HepG2 (cell line): Measurements from ENCODE around the gene GSDMA. TPM values are rescaled to one million over a fixed set of nuclear protein-coding genes. Genes with fewer than 3 reads are reported as not detected.
A peak's percentile ranks its signal among the peaks of the same experiment; 100 is the strongest.

ENCODE experiments used
- AKAP8 ChIP-seq: sonication (generic); formaldehyde crosslinking; IDR thresholded peaks from 2 replicates; pipeline ENCODE4 v1.5.1; 2020; ENCODE audit warnings: mild to moderate bottlenecking, missing genetic modification reagents
- ASH2L ChIP-seq: fragments of 300-600, 200-600 bp; sonication (generic); IDR thresholded peaks from 2 replicates; pipeline ENCODE4 v1.7.0; 2017; ENCODE audit warnings: low read depth, mild to moderate bottlenecking, moderate library complexity, mixed read lengths, low read length; ENCODE audit not compliant: insufficient read length
- FOXO1 ChIP-seq: sonication (generic); formaldehyde crosslinking; IDR thresholded peaks from 2 replicates; pipeline ENCODE4 v1.4.0; 2020; ENCODE audit warnings: missing genetic modification reagents
- GPN1 ChIP-seq: sonication (generic); formaldehyde crosslinking; IDR thresholded peaks from 2 replicates; pipeline ENCODE4 v1.5.1; 2020; ENCODE audit warnings: missing genetic modification reagents, borderline replicate concordance
- HNF4A ChIP-seq: sonication (generic); formaldehyde crosslinking; IDR thresholded peaks from 2 replicates; pipeline ENCODE4 v1.4.0; 2020; ENCODE audit warnings: missing genetic modification reagents
- HOXA3 ChIP-seq: sonication (generic); formaldehyde crosslinking; IDR thresholded peaks from 2 replicates; pipeline ENCODE4 v1.5.0; 2020; ENCODE audit warnings: missing genetic modification reagents
- NONO ChIP-seq, 2 experiments: fragments of 450-650 bp in 1 of 2; sonication (generic) in 1 of 2; formaldehyde crosslinking in 1 of 2; IDR thresholded peaks in 1 of 2; conservative IDR thresholded peaks in 1 of 2; 2 replicates each; pipeline versions ENCODE4 v1.6.1 to v1.8.0; 2017 to 2022; ENCODE audit warnings: mild to moderate bottlenecking in 1 of 2, missing genetic modification reagents in 1 of 2, moderate library complexity in 1 of 2
- SP1 ChIP-seq, 2 experiments: fragments of 450-650 bp in 1 of 2; sonication (generic) in 1 of 2; formaldehyde crosslinking in 1 of 2; IDR thresholded peaks; 2 replicates each; pipeline versions ENCODE4 v1.4.0 to v1.6.1; 2016 to 2020; ENCODE audit warnings: missing genetic modification reagents in 1 of 2
- TBL1XR1 ChIP-seq: fragments of 150-350 bp; IDR thresholded peaks from 2 replicates; pipeline ENCODE4 v1.6.1; 2014; ENCODE audit warnings: borderline replicate concordance, low read length; ENCODE audit not compliant: partially characterized antibody
- TBX2 ChIP-seq: sonication (generic); formaldehyde crosslinking; IDR thresholded peaks from 2 replicates; pipeline ENCODE4 v1.5.0; 2020; ENCODE audit warnings: missing genetic modification reagents, mild to moderate bottlenecking, borderline replicate concordance
- TOE1 ChIP-seq: sonication (generic); formaldehyde crosslinking; IDR thresholded peaks from 2 replicates; pipeline ENCODE4 v1.4.0; 2020; ENCODE audit warnings: mild to moderate bottlenecking, missing genetic modification reagents
- ZNF329 ChIP-seq: sonication (generic); formaldehyde crosslinking; IDR thresholded peaks from 2 replicates; pipeline ENCODE4 v1.9.0; 2021; ENCODE audit warnings: low read depth, mild to moderate bottlenecking, missing genetic modification reagents
- ZNF354B ChIP-seq: sonication (generic); formaldehyde crosslinking; IDR thresholded peaks from 2 replicates; pipeline ENCODE4 v1.8.0; 2022; ENCODE audit warnings: mild to moderate bottlenecking, missing genetic modification reagents
- ZNF484 ChIP-seq: sonication (generic); formaldehyde crosslinking; IDR thresholded peaks from 2 replicates; pipeline ENCODE4 v1.5.1; 2020; ENCODE audit warnings: mild to moderate bottlenecking, low read depth, missing genetic modification reagents, borderline replicate concordance
- ZNF510 ChIP-seq: sonication (generic); formaldehyde crosslinking; IDR thresholded peaks from 2 replicates; pipeline ENCODE4 v1.4.0; 2020; ENCODE audit warnings: low read depth, mild to moderate bottlenecking, missing genetic modification reagents
- ZNF703 ChIP-seq: sonication (generic); formaldehyde crosslinking; IDR thresholded peaks from 2 replicates; pipeline ENCODE4 v1.5.1; 2020; ENCODE audit warnings: missing genetic modification reagents, mild to moderate bottlenecking, moderate library complexity, borderline replicate concordance
- ZNF883 ChIP-seq: sonication (generic); formaldehyde crosslinking; IDR thresholded peaks from 2 replicates; pipeline ENCODE4 v1.5.1; 2020; ENCODE audit warnings: mild to moderate bottlenecking, missing genetic modification reagents; ENCODE audit errors: not compliant biosample characterization
- ZSCAN12 ChIP-seq: sonication (generic); formaldehyde crosslinking; IDR thresholded peaks from 2 replicates; pipeline ENCODE4 v1.9.0; 2021; ENCODE audit warnings: mild to moderate bottlenecking, missing genetic modification reagents
- polyA plus RNA-seq, 8 experiments: library from polyadenylated mRNA; depleted of rRNA in 3 of 8; stranded (reverse) in 7 of 8; unstranded in 1 of 8; fragments of >200 nt; fragmentation: Illumina TruSeq in 4 of 8; extraction: Trizol in 4 of 8; gene quantifications; 2 replicates each; pipeline versions ENCODE4 v1.2.1 to v1.2.3, GENCODE V29; 2011 to 2016; ENCODE audit warnings: low read depth in 4 of 8, missing spikeins in 1 of 8, mixed read lengths in 1 of 8; ENCODE audit not compliant: insufficient read depth in 1 of 8
- total RNA-seq, 5 experiments: library from RNA; depleted of rRNA; stranded (reverse); fragments of >200 nt; fragmentation: Illumina TruSeq; extraction: Trizol; gene quantifications; 2 replicates each; pipeline ENCODE4 v1.2.3, GENCODE V29; 2016; ENCODE audit warnings: low read depth in 1 of 5
- TF ChIP-seq, protein P1 (sequence below): sonication (generic); formaldehyde crosslinking; IDR thresholded peaks from 2 replicates; pipeline ENCODE4 v1.5.1; 2020; ENCODE audit warnings: missing genetic modification reagents, mild to moderate bottlenecking, borderline replicate concordance
- TF ChIP-seq, protein P2 (sequence below): sonication (generic); formaldehyde crosslinking; IDR thresholded peaks from 2 replicates; pipeline ENCODE4 v1.5.0; 2020; ENCODE audit warnings: mild to moderate bottlenecking, missing genetic modification reagents
- TF ChIP-seq, protein P3 (sequence below): IDR thresholded peaks from 2 replicates; pipeline ENCODE4 v1.6.1; 2016; ENCODE audit warnings: low read depth, borderline replicate concordance
- TF ChIP-seq, protein P4 (sequence below): IDR thresholded peaks from 2 replicates; pipeline ENCODE4 v1.6.1; 2016; ENCODE audit warnings: mild to moderate bottlenecking
- TF ChIP-seq, protein P5 (sequence below): sonication (generic); formaldehyde crosslinking; IDR thresholded peaks from 2 replicates; pipeline ENCODE4 v1.5.1; 2020; ENCODE audit warnings: missing genetic modification reagents, mild to moderate bottlenecking, borderline replicate concordance

GSDMA gene
- total and polyA plus RNA-seq, 2 of the 13 experiments (the other 11 are each of a cell fraction or from before 2014, with no cell fraction given): not detected

DNA sequence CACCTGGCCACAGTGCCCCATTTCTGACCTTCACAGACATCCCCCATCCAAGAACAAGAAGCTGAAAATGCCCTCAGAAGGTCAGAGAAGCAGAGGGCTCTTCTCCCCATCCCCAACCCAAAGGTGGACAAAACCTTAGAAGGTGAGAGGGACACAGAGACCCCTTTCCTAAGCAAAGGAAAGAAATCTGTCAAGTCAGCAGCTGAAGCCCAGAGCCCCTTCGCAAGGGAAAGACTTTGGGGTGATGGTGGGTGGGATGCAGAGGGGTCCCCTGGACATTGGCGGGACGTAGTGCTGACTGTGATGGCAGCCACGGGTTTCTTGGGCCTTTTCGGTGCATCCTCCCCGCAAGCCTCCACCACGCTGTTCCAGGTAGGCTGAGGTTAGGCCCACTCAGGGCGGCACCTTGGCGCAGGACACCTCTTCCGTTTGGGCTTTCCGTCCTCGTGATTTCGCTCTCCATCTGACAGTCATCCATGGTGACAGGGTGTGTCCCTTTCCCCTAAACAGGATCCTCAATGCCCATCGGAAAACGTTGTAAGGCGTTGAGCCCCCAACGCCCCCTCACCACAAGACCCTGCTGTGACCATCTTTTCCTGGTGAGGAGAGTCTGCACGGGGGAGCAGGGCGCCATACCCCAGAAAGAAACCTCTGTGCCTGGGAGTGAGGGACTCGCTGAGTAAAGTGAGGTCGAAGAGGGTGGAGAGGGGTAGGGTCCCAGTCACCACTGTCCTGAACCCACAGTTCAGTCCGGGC lies 10.7 kb upstream of the GSDMA start (continued):
- TF ChIP-seq, protein P1, sequence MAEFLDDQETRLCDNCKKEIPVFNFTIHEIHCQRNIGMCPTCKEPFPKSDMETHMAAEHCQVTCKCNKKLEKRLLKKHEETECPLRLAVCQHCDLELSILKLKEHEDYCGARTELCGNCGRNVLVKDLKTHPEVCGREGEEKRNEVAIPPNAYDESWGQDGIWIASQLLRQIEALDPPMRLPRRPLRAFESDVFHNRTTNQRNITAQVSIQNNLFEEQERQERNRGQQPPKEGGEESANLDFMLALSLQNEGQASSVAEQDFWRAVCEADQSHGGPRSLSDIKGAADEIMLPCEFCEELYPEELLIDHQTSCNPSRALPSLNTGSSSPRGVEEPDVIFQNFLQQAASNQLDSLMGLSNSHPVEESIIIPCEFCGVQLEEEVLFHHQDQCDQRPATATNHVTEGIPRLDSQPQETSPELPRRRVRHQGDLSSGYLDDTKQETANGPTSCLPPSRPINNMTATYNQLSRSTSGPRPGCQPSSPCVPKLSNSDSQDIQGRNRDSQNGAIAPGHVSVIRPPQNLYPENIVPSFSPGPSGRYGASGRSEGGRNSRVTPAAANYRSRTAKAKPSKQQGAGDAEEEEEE (CRISPR knock-in tag): 0 out of 2 replicates have a peak, but pooled peaks have one; percentile 75
- no peak for TF ChIP-seq ZNF329 (CRISPR knock-in tag)
- TF ChIP-seq TOE1: no peak
- no peak for TF ChIP-seq HNF4A
- no peak for TF ChIP-seq ZNF703
- TF ChIP-seq SP1 (IDR thresholded peaks at IDR 0.05): no peak
- no peak for TF ChIP-seq SP1 (CRISPR knock-in tag; IDR thresholded peaks at IDR 0.05)
- peak; percentile 16 for TF ChIP-seq ZNF883 (CRISPR knock-in tag)
- TF ChIP-seq, protein P2, sequence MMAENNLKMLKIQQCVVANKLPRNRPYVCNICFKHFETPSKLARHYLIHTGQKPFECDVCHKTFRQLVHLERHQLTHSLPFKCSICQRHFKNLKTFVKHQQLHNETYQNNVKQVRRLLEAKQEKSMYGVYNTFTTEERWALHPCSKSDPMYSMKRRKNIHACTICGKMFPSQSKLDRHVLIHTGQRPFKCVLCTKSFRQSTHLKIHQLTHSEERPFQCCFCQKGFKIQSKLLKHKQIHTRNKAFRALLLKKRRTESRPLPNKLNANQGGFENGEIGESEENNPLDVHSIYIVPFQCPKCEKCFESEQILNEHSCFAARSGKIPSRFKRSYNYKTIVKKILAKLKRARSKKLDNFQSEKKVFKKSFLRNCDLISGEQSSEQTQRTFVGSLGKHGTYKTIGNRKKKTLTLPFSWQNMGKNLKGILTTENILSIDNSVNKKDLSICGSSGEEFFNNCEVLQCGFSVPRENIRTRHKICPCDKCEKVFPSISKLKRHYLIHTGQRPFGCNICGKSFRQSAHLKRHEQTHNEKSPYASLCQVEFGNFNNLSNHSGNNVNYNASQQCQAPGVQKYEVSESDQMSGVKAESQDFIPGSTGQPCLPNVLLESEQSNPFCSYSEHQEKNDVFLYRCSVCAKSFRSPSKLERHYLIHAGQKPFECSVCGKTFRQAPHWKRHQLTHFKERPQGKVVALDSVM (CRISPR knock-in tag): no peak
- TF ChIP-seq NONO (IDR thresholded peaks at IDR 0.05): no peak
- no peak for TF ChIP-seq NONO (CRISPR knock-in tag; conservative IDR thresholded peaks at IDR 0.05)
- TF ChIP-seq ZNF354B (CRISPR knock-in tag): no peak
- TF ChIP-seq ZNF510 (CRISPR knock-in tag): no peak
- TF ChIP-seq, protein P3, sequence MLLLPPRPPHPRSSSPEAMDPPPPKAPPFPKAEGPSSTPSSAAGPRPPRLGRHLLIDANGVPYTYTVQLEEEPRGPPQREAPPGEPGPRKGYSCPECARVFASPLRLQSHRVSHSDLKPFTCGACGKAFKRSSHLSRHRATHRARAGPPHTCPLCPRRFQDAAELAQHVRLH: no peak
- peak; percentile 30 for TF ChIP-seq ASH2L
- TF ChIP-seq, protein P4, sequence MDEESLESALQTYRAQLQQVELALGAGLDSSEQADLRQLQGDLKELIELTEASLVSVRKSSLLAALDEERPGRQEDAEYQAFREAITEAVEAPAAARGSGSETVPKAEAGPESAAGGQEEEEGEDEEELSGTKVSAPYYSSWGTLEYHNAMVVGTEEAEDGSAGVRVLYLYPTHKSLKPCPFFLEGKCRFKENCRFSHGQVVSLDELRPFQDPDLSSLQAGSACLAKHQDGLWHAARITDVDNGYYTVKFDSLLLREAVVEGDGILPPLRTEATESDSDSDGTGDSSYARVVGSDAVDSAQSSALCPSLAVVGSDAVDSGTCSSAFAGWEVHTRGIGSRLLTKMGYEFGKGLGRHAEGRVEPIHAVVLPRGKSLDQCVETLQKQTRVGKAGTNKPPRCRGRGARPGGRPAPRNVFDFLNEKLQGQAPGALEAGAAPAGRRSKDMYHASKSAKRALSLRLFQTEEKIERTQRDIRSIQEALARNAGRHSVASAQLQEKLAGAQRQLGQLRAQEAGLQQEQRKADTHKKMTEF: no peak
- TF ChIP-seq TBX2: 0 out of 2 replicates have a peak, but pooled peaks have one; percentile 20
- no peak for TF ChIP-seq TBL1XR1
- no peak for TF ChIP-seq GPN1 (CRISPR knock-in tag)
- peak; percentile 54 for TF ChIP-seq HOXA3 (CRISPR knock-in tag)
- TF ChIP-seq ZNF484: no peak
- no peak for TF ChIP-seq AKAP8 (CRISPR knock-in tag)
- TF ChIP-seq, protein P5, sequence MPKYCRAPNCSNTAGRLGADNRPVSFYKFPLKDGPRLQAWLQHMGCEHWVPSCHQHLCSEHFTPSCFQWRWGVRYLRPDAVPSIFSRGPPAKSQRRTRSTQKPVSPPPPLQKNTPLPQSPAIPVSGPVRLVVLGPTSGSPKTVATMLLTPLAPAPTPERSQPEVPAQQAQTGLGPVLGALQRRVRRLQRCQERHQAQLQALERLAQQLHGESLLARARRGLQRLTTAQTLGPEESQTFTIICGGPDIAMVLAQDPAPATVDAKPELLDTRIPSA (CRISPR knock-in tag): no peak
- TF ChIP-seq ZSCAN12: no peak
- no peak for TF ChIP-seq FOXO1 (CRISPR knock-in tag)
